ENCODE measurements around the gene PHACTR2. TPM values are rescaled to one million over a fixed set of nuclear protein-coding genes. Genes with fewer than 3 reads are reported as not detected.

Gene PHACTR2
- total and polyA plus RNA-seq, 4 experiments from 2014 or later: 13.1 to 61.3 (median 45.4) TPM

GRCh38 chr6:143674483-143675381 lies 3.0 kb upstream of the PHACTR2 start:
- CTCF ChIA-PET (ENCODE audit: partially characterized antibody): no interaction called here
- Histone ChIP-seq H3K36me3 (ENCODE audit: insufficient read depth, low read length) (no peaks in the 10 kb centered on the region), H3K9me3 (ENCODE audit: control insufficient read depth in 1 of 2, low read length in 2 of 2) (no peaks in the 10 kb centered on the region), H3K27ac (ENCODE audit: low read depth, low read length) (no peak overlapping the region), H3K27me3 (ENCODE audit: insufficient read depth, low read length) (no peaks in the 10 kb centered on the region), H3K4me3 (ENCODE audit: low read length in 2 of 2) (no peak overlapping the region), H3K4me1 (ENCODE audit: insufficient read depth, low read length) (peaks cover 13% of the 10 kb centered on the region)
- Mint-ChIP-seq H3K36me3 (peaks cover 5% of the 10 kb centered on the region in 2 donors), H3K4me3 (no peak overlapping the region), H3K27me3 (no peaks in the 10 kb centered on the region), H3K27ac (peak overlapping the region in 3 of 7 donors; percentile 1 to 60 (median 15)), H3K9me3 (peaks cover 0 to 2% (median under 1%) of the 10 kb centered on the region in 8 donors), H3K4me1 (peaks cover 28 to 66% (median 37%) of the 10 kb centered on the region in 4 donors)
- no peak for DNase-seq
- intact Hi-C loops (cut with micrococcal nuclease): no loop called here
- POLR2A ChIA-PET (ENCODE audit: partially characterized antibody): no interaction called here

- Mint-ChIP-seq H3K27ac (peak overlapping the region in 1 of 7 donors; percentile 1), H3K4me3 (no peak overlapping the region), H3K9me3 (peaks cover 0 to 1% (median 0%) of the 10 kb centered on the region in 8 donors), H3K36me3 (peaks cover 3 to 4% of the 10 kb centered on the region in 2 donors), H3K4me1 (peaks cover 24 to 69% (median 36%) of the 10 kb centered on the region in 4 donors), H3K27me3 (no peaks in the 10 kb centered on the region)
- Histone ChIP-seq H3K4me1 (ENCODE audit: insufficient read depth, low read length) (peaks cover 13% of the 10 kb centered on the region), H3K9me3 (ENCODE audit: control insufficient read depth in 1 of 2, low read length in 2 of 2) (no peaks in the 10 kb centered on the region), H3K27ac (ENCODE audit: low read depth, low read length) (no peak overlapping the region), H3K4me3 (ENCODE audit: low read length in 2 of 2) (no peak overlapping the region), H3K27me3 (ENCODE audit: insufficient read depth, low read length) (no peaks in the 10 kb centered on the region), H3K36me3 (ENCODE audit: insufficient read depth, low read length) (no peaks in the 10 kb centered on the region)
- intact Hi-C loops (cut with micrococcal nuclease): no loop called here
- ChIA-PET CTCF (ENCODE audit: partially characterized antibody) (no interaction called here), POLR2A (ENCODE audit: partially characterized antibody) (no interaction called here)
- no peak for DNase-seq
Observed at GRCh38 chr6:143675382-143675900, 2.3 kb upstream of the PHACTR2 start.

GRCh38 chr6:143675946-143676345 lies 1.8 kb upstream of the PHACTR2 start:
- Mint-ChIP-seq H3K4me3 (no peak overlapping the region), H3K27me3 (no peaks in the 10 kb centered on the region), H3K27ac (no peak overlapping the region), H3K36me3 (peaks cover 2 to 4% of the 10 kb centered on the region in 2 donors), H3K9me3 (peaks cover 0 to 2% (median under 1%) of the 10 kb centered on the region in 8 donors), H3K4me1 (peaks cover 23 to 71% (median 37%) of the 10 kb centered on the region in 4 donors)
- ChIA-PET POLR2A (ENCODE audit: partially characterized antibody) (no interaction called here), CTCF (ENCODE audit: partially characterized antibody) (no interaction called here)
- Histone ChIP-seq H3K4me3 (ENCODE audit: low read length in 2 of 2) (no peak overlapping the region), H3K36me3 (ENCODE audit: insufficient read depth, low read length) (no peaks in the 10 kb centered on the region), H3K27ac (ENCODE audit: low read depth, low read length) (no peak overlapping the region), H3K27me3 (ENCODE audit: insufficient read depth, low read length) (no peaks in the 10 kb centered on the region), H3K4me1 (ENCODE audit: insufficient read depth, low read length) (peaks cover 13% of the 10 kb centered on the region), H3K9me3 (ENCODE audit: control insufficient read depth in 1 of 2, low read length in 2 of 2) (no peaks in the 10 kb centered on the region)
- DNase-seq: no peak
- intact Hi-C loops (cut with micrococcal nuclease): no loop called here

- no peak for DNase-seq
- peaks cover 0 to 3% of the 10 kb centered on the region in 2 donors for H3K36me3 Mint-ChIP-seq
- peaks cover 13% of the 10 kb centered on the region for H3K4me1 ChIP-seq (ENCODE audit: insufficient read depth, low read length)
- no peaks in the 10 kb centered on the region for H3K27me3 Mint-ChIP-seq
- peak overlapping the region in 2 of 8 donors; percentile 26 to 47 for H3K4me3 Mint-ChIP-seq
- H3K4me3 ChIP-seq (ENCODE audit: low read length in 2 of 2): no peak overlapping the region
- H3K27ac ChIP-seq (ENCODE audit: low read depth, low read length): no peak overlapping the region
- no peaks in the 10 kb centered on the region for H3K9me3 ChIP-seq (ENCODE audit: control insufficient read depth in 1 of 2, low read length in 2 of 2)
- H3K27ac Mint-ChIP-seq: peak overlapping the region in 1 of 7 donors; percentile 47
- ChIA-PET CTCF (ENCODE audit: partially characterized antibody) (no interaction called here), POLR2A (ENCODE audit: partially characterized antibody) (no interaction called here)
- peaks cover 22 to 72% (median 34%) of the 10 kb centered on the region in 4 donors for H3K4me1 Mint-ChIP-seq
- no peaks in the 10 kb centered on the region for H3K27me3 ChIP-seq (ENCODE audit: insufficient read depth, low read length)
- peaks cover 0 to 8% (median 0%) of the 10 kb centered on the region in 8 donors for H3K9me3 Mint-ChIP-seq
- no peaks in the 10 kb centered on the region for H3K36me3 ChIP-seq (ENCODE audit: insufficient read depth, low read length)
- intact Hi-C loops (cut with micrococcal nuclease): no loop called here
Observed at GRCh38 chr6:143676437-143677045, 1.2 kb upstream of the PHACTR2 start.

GRCh38 chr6:143677577-143677890 lies 231 bp upstream of the PHACTR2 start:
- Mint-ChIP-seq H3K27me3 (no peaks in the 10 kb centered on the region), H3K4me3 (peak overlapping the region in 7 of 8 donors; percentile 34 to 76 (median 65)), H3K4me1 (peaks cover 22 to 77% (median 39%) of the 10 kb centered on the region in 4 donors), H3K9me3 (peaks cover 0 to 18% (median 2%) of the 10 kb centered on the region in 8 donors), H3K27ac (peak overlapping the region in 1 of 7 donors; percentile 37), H3K36me3 (peaks cover 7 to 10% of the 10 kb centered on the region in 2 donors)
- Histone ChIP-seq H3K4me1 (ENCODE audit: insufficient read depth, low read length) (peaks cover 13% of the 10 kb centered on the region), H3K4me3 (ENCODE audit: low read length in 2 of 2) (peak overlapping the region in 1 of 2 donors; percentile 40), H3K27me3 (ENCODE audit: insufficient read depth, low read length) (no peaks in the 10 kb centered on the region), H3K27ac (ENCODE audit: low read depth, low read length) (no peak overlapping the region), H3K9me3 (ENCODE audit: control insufficient read depth in 1 of 2, low read length in 2 of 2) (peaks cover 0 to under 1% of the 10 kb centered on the region in 2 donors), H3K36me3 (ENCODE audit: insufficient read depth, low read length) (no peaks in the 10 kb centered on the region)
- intact Hi-C loops (cut with micrococcal nuclease): no loop called here
- ChIA-PET POLR2A (ENCODE audit: partially characterized antibody) (no interaction called here), CTCF (ENCODE audit: partially characterized antibody) (interaction anchor here (0.6 kb wide), 1 partner anchor 708 kb away, joined by 3 read pairs; no protein-coding TSS in a partner anchor)
- DNase-seq: no peak

GRCh38 chr6:143679041-143679440 lies 1.3 kb downstream of the PHACTR2 start:
- peaks cover 21 to 69% (median 39%) of the 10 kb centered on the region in 4 donors for H3K4me1 Mint-ChIP-seq
- Histone ChIP-seq H3K9me3 (ENCODE audit: control insufficient read depth in 1 of 2, low read length in 2 of 2) (peaks cover 0 to 5% of the 10 kb centered on the region in 2 donors), H3K4me3 (ENCODE audit: low read length in 2 of 2) (no peak overlapping the region), H3K27ac (ENCODE audit: low read depth, low read length) (no peak overlapping the region), H3K36me3 (ENCODE audit: insufficient read depth, low read length) (no peaks in the 10 kb centered on the region), H3K4me1 (ENCODE audit: insufficient read depth, low read length) (peaks cover 11% of the 10 kb centered on the region), H3K27me3 (ENCODE audit: insufficient read depth, low read length) (no peaks in the 10 kb centered on the region)
- no peak for DNase-seq
- intact Hi-C loops (cut with micrococcal nuclease): no loop called here
- H3K27me3 Mint-ChIP-seq: no peaks in the 10 kb centered on the region
- peaks cover 11 to 13% of the 10 kb centered on the region in 2 donors for H3K36me3 Mint-ChIP-seq
- peak overlapping the region; percentile 33 to 83 (median 78) for H3K4me3 Mint-ChIP-seq
- peak overlapping the region in 3 of 7 donors; percentile 5 to 68 (median 44) for H3K27ac Mint-ChIP-seq
- ChIA-PET POLR2A (ENCODE audit: partially characterized antibody) (no interaction called here), CTCF (ENCODE audit: partially characterized antibody) (no interaction called here)
- peaks cover 0 to 29% (median 7%) of the 10 kb centered on the region in 8 donors for H3K9me3 Mint-ChIP-seq

GRCh38 chr6:143680141-143680540 lies 2.4 kb downstream of the PHACTR2 start:
- H3K4me1 Mint-ChIP-seq: peaks cover 22 to 63% (median 35%) of the 10 kb centered on the region in 4 donors
- ChIA-PET POLR2A (ENCODE audit: partially characterized antibody) (no interaction called here), CTCF (ENCODE audit: partially characterized antibody) (interaction anchor here (1.2 kb wide), 1 partner anchor 9 kb away, joined by 3 read pairs; no protein-coding TSS in a partner anchor)
- Histone ChIP-seq H3K9me3 (ENCODE audit: control insufficient read depth in 1 of 2, low read length in 2 of 2) (peaks cover 0 to 5% of the 10 kb centered on the region in 2 donors), H3K27ac (ENCODE audit: low read depth, low read length) (no peak overlapping the region), H3K4me3 (ENCODE audit: low read length in 2 of 2) (no peak overlapping the region), H3K36me3 (ENCODE audit: insufficient read depth, low read length) (no peaks in the 10 kb centered on the region), H3K4me1 (ENCODE audit: insufficient read depth, low read length) (peaks cover 9% of the 10 kb centered on the region), H3K27me3 (ENCODE audit: insufficient read depth, low read length) (no peaks in the 10 kb centered on the region)
- peaks cover 12 to 13% of the 10 kb centered on the region in 2 donors for H3K36me3 Mint-ChIP-seq
- no peak for DNase-seq
- peak overlapping the region in 2 of 8 donors; percentile 17 to 43 for H3K4me3 Mint-ChIP-seq
- H3K9me3 Mint-ChIP-seq: peaks cover 0 to 29% (median 7%) of the 10 kb centered on the region in 8 donors
- no peaks in the 10 kb centered on the region for H3K27me3 Mint-ChIP-seq
- intact Hi-C loops (cut with micrococcal nuclease): no loop called here
- H3K27ac Mint-ChIP-seq: no peak overlapping the region

Data from CD4-positive, alpha-beta memory T cell (primary cell).